Testis (tissue), 3 donors: ENCODE results near the gene SIKE1. TPM values are rescaled to one million over a fixed set of nuclear protein-coding genes. Genes with fewer than 3 reads are reported as not detected.

Experiments
- DNase-seq: peaks from one replicate; pipeline ENCODE4 v3.0.0-alpha.2; 2019
- H3K27ac ChIP-seq, 2 donors: fragments of 200-600 bp; sonication (generic); one replicate each; pipeline ENCODE4 v1.5.1; 2019
- H3K27me3 ChIP-seq: fragments of 200-600 bp; sonication (generic); one replicate; pipeline ENCODE4 v1.5.1; 2019
- H3K36me3 ChIP-seq: fragments of 200-600 bp; sonication (generic); one replicate; pipeline ENCODE4 v1.5.1; 2017; ENCODE audit warnings: low read depth; ENCODE audit errors: missing control alignments
- H3K4me1 ChIP-seq: fragments of 200-600 bp; sonication (generic); one replicate; pipeline ENCODE4 v1.5.1; 2019
- H3K4me3 ChIP-seq, 2 donors: fragments of 200-600 bp; sonication (generic); one replicate each; pipeline ENCODE4 v1.5.1; 2017 to 2019
- H3K9me3 ChIP-seq: fragments of 200-600 bp; sonication (generic); one replicate; pipeline ENCODE4 v1.5.1; 2017
- CTCF ChIP-seq, 3 experiments: fragments of 450-650 bp in 2 of 3; fragments of 200-600 bp in 1 of 3; sonication (generic) in 1 of 3; IDR thresholded peaks; one replicate each; pipeline ENCODE4 v1.5.1; 2016 to 2019; ENCODE audit warnings: antibody characterized with exemption in 3 of 3, mild to moderate bottlenecking in 2 of 3, moderate library complexity in 1 of 3
- POLR2A ChIP-seq: fragments of 450-650 bp; IDR thresholded peaks from one replicate; pipeline ENCODE4 v1.6.1; 2017; ENCODE audit warnings: antibody characterized with exemption, mild to moderate bottlenecking, moderate library complexity
- WGBS, 2 donors: methylation state at CpG; one replicate each; pipeline ENCODE4 v1.1.5; 2018; 5-methylcytosine and 5-hydroxymethylcytosine counted together
- intact Hi-C: fragments of 100-400 bp; cut with DNase I; formaldehyde crosslinking; loops from one replicate; pipeline ENCODE4 v1.15.1; 2023; ENCODE audit warnings: low total_unique reads
- polyA plus RNA-seq: library from polyadenylated mRNA; stranded (reverse); fragments of 350-450 nt; fragmentation: Illumina TruSeq; extraction: RNeasy Lipid Tissue Mini Kit (QIAGEN cat#74804); gene quantifications from one replicate; pipeline ENCODE4 v1.2.3, GENCODE V29; 2014; ENCODE audit warnings: low read depth, low replicate concordance; ENCODE audit not compliant: insufficient read depth
- total RNA-seq, 2 donors: library from RNA; depleted of rRNA; stranded (reverse); fragments of >200 nt; gene quantifications; one replicate each; pipeline ENCODE4 v1.2.3, GENCODE V29; 2016

Gene SIKE1
- total and polyA plus RNA-seq, 3 donors from 2014 or later: 27.3 to 47.3 (median 27.3) TPM

- Histone ChIP-seq H3K36me3 (no peaks in the 10 kb centered on the region), H3K27me3 (no peaks in the 10 kb centered on the region), H3K4me1 (no peaks in the 10 kb centered on the region), H3K27ac (no peak overlapping the region), H3K4me3 (no peak overlapping the region), H3K9me3 (no peaks in the 10 kb centered on the region)
- intact Hi-C loops: no loop called here
- no peak for TF ChIP-seq POLR2A
- no peak for TF ChIP-seq CTCF (IDR thresholded peaks at IDR 0.05)
- 91 to 94% methylated on average over 1 of the region's 1 CpG for WGBS, 2 donors
- no peak for DNase-seq
These were observed 40.2 kb downstream of the SIKE1 start for GRCh38 chr1:114740331-114740730.

DNA sequence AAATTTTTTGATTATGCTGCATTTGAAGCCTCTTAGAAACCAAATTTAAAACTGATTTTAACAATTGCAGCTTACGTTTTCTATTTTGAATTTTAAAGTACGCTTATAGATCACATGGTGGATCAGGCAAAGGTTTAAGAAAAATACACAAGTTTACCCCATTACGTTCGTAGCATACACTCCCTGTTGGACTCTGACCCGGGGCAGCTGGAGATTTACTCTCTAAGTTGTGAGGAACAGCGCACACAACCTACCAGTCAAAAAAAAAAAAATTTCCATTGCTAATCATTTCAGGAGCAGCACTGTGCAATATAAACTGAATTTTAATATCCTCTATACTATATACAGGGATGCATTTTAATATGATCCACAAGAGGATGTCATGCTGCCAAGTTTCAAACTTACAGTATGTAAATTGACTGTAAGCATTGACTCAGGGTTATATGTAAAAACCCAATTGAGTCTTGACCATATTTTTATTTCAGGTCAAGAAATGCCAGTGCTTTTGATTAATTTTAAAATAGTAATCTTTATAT is 43.1 kb downstream of the SIKE1 start:
- 95 to 96% methylated on average over 6 of the region's 6 CpGs for whole genome bisulfite sequencing, 2 donors

DNA sequence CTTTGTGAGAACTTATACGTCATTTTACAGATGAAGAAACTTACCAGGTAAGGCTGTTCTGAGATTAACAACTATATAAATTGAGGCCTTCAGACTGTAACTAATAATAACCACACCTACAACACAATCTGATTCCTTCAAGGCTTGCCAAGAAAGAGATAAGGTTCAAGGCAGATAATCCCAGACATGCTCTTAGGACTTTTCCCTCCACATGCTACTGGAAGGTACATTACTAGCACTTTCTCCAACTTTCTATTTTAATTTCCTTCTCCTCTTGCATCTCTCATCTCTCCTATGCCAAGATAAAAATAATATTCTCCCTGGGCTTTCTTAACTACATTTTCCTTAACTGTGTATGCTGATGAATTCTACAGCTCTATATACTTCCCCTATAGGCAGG is 45.0 kb downstream of the SIKE1 start:
- no peaks in the 10 kb centered on the region for H3K9me3 ChIP-seq
- H3K27ac ChIP-seq: no peak overlapping the region
- no peaks in the 10 kb centered on the region for H3K27me3 ChIP-seq
- no peaks in the 10 kb centered on the region for H3K4me1 ChIP-seq
- no peaks in the 10 kb centered on the region for H3K36me3 ChIP-seq
- 80 to 88% methylated on average over 1 of the region's 1 CpG for WGBS, 2 donors
- intact Hi-C loops: no loop called here
- H3K4me3 ChIP-seq: no peak overlapping the region
- TF ChIP-seq CTCF (IDR thresholded peaks at IDR 0.05): no peak
- TF ChIP-seq POLR2A: no peak
- no peak for DNase-seq

More for the DNA sequence above, 43.1 kb downstream of the SIKE1 start:
- Histone ChIP-seq H3K9me3 (no peaks in the 10 kb centered on the region), H3K27me3 (no peaks in the 10 kb centered on the region), H3K36me3 (no peaks in the 10 kb centered on the region), H3K27ac (no peak overlapping the region), H3K4me1 (no peaks in the 10 kb centered on the region), H3K4me3 (no peak overlapping the region)
- TF ChIP-seq CTCF (IDR thresholded peaks at IDR 0.05): no peak
- no peak for TF ChIP-seq POLR2A
- no peak for DNase-seq
- intact Hi-C loops: no loop called here

DNA sequence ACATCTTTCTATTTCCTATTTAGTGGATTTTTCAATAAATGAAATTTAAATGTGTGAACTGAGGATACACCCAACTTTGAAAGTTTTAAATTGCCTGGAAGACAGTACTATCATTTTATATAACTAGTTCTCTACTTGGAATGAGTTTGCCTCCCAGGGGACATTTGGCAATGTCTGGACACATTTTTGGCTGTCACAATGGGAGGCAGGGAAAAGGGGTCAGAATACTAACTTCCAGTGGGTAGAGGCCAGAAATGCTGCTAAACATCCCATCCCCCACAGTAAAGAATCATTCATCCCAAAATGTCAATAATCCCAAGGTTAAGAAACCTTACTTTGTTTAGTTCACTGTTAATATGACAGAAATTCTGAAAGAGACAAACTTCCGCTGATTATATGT is 50.7 kb downstream of the SIKE1 start:
- DNase-seq: no peak

More for the DNA sequence above, 50.7 kb downstream of the SIKE1 start:
- H3K9me3 ChIP-seq: no peaks in the 10 kb centered on the region
- TF ChIP-seq CTCF (IDR thresholded peaks at IDR 0.05) (no peak), POLR2A (no peak)
- no peak overlapping the region for H3K4me3 ChIP-seq
- 90 to 96% methylated on average over 1 of the region's 1 CpG for WGBS, 2 donors
- H3K27me3 ChIP-seq: no peaks in the 10 kb centered on the region
- intact Hi-C loops: no loop called here
- no peaks in the 10 kb centered on the region for H3K4me1 ChIP-seq
- no peak overlapping the region for H3K27ac ChIP-seq
- no peaks in the 10 kb centered on the region for H3K36me3 ChIP-seq
